GM21515 (cell line): ENCODE results near the gene HGF.
"Not testable (repeated sequence)": the region's sequence is repeated elsewhere in the genome, so short reads cannot be mapped to it uniquely, and the experiment has no call there.

Experiments
- ATAC-seq: cut with Tn5 transposase; IDR thresholded peaks from one replicate; pipeline ENCODE4 v1.9.1; 2021; ENCODE audit not compliant: unreplicated experiment

HGF gene

DNA sequence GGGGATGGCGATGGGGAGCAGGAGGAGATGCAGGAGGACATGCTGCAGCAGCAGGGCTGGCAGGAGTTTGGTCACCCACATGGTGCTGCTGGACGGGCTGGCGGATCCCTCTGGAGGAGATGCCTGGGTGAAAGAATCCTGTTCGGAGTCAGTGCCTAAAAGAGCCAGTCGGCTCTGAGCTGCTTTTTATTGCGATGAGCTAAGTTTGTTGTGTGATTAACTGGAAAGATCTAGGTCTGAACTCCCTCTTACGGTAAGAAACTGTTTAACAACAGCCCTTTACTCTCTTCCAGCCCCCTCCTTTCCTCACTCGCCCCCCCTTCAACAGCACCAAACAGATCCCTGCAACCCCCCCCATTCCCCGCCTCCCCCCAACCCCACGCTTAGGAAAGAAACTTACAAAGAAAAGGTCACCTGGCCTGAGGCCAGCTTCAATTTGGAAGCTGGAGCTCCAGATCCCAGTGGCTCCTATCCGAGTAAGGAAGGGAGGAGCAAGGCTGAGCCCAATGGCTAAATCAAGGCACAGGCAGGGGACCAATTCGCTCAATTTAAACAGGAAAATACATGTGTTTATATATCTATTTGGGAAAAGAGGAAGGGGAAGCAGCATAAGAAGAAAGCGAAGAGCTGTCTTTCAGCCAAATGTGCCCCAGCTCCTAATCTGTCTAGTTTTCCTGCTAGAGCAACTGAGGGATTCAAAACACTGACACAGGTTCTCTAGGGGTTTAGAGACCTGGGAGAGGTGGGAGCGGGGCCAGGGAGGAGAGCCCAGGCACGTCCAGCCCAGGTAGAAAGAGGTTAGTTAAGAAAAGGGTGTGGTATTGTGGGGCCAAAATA lies at the start of gene HGF:
HGF (minus strand) TSS at position 157 of the 837 bp plus-strand sequence; CDS start at position 81, 76 bp downstream.
- no peak for ATAC-seq

DNA sequence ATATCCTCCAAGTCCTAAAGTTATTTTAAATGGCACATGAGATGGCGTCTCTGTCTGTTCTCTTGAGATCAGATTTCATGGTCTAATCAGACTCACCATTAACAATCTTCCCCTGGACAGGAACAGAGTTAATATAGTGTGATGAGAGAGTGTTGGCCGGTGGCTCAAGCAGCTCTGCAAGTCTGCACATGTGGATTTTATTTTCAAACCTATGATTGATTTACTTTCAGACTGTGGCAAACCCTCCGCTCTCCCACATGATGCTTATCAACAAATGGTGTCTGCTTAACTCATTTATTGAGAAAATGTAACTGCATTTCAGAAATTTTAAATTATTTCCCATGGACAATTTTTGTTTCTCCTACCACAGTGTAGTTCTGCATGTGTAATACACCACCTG lies 46.5 kb upstream of the HGF start:
- no peak for ATAC-seq

DNA sequence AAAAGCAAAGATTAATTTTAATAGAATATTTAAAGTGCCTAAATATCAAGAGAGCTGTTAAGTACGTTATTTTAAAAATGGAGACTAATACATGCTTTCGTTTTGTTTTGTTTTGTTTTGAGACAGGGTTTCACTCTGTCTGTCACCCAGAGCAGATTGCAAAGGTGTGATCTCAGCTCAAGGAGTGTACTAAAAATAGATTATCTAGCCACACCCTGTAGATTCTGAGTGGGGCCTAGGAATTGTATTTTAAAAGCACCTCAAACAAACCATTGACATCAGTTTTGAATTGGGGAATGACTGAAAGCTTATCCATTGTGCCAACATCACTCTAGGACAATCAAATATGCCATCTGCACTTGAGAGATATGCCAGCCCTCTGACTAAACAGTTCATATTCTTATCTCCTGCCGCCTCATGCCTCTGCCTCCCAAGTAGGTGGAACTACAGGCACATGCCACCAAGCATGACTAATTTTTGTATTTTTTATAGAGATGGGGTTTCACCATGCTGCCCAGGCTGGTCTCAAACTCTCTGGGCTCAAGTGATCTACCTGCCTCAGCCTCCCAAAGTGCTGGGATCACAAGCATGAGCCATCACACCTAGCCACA lies 43.1 kb upstream of the HGF start:
- peak; percentile 63 for ATAC-seq

DNA sequence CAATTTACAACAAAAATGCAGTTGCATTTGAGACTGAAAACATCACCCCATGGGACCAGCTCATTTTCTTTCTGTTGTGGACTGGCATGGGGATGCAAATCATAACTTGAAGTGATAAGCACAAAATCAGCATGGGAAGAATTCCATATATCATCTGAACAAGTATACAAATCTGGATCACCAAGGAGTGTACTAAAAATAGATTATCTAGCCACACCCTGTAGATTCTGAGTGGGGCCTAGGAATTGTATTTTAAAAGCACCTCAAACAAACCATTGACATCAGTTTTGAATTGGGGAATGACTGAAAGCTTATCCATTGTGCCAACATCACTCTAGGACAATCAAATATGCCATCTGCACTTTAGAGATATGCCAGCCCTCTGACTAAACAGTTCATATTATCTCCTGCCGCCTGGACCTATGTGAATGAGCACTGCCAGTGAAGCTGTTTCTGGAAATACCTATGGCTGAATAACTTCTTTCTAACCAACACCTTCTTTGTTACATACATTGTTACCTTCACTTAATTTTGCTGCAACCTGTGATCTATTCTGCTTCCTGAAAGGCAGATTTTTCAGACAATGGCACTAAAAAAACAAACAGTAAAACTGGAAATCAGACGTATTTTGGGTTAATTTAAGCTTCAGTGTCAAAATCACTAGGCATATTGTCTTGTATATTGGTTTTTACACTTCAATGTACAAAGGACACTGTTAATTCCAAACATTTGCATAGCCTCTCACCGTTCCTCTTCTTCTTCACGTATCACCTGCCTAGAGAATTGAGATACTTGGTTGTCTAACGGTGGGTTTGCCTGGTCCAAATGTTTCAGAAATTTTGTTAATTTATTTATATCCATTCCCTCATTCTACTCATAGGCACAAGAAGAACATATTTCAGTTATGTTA lies 42.4 kb upstream of the HGF start:
- ATAC-seq: no peak

DNA sequence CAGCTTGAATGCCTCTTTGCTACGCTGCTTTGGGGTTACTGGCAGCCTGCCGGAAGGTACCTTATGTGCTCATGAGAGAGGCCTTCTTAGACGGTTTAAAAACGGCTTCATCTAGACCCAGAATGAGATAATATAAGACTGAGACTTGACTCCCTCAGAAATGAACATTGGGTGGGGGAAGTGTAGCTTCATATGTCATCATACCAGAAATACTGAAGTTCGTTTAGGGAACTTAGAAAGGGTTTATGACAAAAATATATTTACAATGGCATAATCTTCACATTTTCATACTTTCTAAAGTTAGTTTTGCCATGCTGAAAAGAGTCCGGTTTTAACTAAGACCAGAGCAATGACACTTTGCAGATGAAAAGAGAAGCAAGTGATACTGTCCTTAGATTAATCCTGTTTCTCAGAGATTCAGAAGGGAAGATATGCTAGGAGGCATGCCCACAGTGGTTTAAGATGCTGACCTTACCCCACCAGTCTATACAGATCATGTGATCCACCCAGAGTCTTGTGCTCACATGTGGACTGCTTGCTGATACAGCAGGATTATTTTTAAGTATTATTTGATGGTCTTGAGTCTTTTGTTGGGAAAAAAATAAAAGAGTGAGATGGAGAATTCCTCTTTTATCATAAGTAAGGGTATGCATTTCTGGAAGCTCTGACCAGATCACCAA lies 40.8 kb upstream of the HGF start:
- no peak for ATAC-seq

DNA sequence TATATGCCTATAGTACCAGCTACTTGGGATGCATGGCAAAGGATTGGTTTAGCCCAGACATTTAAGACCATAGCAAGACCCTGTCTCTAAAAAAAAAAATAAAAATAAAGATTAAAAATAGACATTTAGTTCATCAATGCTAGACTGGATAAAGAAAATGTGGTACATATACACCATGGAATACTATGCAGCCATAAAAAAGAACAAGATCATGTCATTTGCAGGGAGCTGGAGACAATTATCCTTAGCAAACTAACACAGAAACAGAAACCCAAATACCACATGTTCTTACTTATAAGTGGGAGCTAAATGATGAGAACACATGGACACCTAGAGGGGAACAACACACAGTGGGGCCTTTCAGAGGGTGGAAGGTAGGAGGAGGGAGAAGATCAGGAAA lies 38.5 kb upstream of the HGF start:
- not testable (repeated sequence) for ATAC-seq

DNA sequence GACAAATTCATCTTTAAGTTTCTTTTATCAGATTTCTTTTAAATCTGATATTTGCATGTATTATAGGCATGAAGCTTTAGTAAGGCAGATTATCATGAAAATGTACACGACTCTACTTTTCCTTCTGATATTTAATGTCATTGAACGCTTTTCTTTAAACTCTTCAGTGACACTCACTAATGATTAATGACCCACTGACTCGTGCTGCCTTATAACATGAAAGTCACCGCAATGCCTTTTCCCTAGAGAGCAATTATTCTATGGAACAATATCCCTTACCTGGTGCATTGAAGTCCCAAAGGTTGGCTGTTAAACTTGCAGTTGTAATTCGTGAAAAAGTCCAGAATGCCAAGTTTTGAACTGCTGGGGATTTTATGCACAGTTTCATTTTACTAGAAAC lies 33.4 kb upstream of the HGF start:
- no peak for ATAC-seq

DNA sequence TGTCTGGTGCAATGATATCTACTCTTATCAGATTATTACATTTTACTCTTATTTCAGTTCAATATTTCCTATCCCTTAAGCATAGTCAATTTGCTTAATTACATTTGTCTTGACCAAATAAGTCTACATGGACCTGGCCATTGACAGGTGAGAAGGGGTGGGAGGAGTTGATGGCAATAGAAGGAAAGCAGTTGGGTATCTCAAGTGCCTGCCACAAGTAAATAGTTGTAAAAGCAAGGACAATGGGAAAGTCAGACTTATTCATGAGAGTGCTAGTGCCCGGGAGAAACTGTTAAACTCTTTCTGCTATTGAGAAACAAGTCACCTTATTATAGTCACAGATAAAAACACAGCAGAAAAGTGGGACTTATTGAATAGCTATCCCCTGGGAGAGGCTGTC lies 32.4 kb upstream of the HGF start:
- no peak for ATAC-seq

DNA sequence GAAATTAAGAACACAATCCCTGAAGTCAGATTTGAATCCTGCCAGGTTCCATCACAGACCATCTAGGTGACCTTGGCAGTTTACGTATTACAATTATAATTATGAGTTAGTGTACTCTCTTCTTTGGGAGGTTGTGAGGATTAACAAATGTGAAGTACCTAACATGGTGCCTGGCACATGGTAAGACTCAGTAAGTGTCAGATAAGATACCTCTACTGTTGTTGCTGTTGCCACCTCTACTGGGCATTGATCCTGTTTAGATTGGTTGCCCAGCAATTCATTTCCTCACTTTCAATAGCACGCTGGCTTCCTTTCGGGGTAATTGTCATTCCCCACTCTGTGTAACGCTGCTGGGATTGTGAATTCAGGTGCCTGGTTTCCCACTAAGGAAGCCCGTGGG lies 31.7 kb upstream of the HGF start:
- ATAC-seq: no peak

DNA sequence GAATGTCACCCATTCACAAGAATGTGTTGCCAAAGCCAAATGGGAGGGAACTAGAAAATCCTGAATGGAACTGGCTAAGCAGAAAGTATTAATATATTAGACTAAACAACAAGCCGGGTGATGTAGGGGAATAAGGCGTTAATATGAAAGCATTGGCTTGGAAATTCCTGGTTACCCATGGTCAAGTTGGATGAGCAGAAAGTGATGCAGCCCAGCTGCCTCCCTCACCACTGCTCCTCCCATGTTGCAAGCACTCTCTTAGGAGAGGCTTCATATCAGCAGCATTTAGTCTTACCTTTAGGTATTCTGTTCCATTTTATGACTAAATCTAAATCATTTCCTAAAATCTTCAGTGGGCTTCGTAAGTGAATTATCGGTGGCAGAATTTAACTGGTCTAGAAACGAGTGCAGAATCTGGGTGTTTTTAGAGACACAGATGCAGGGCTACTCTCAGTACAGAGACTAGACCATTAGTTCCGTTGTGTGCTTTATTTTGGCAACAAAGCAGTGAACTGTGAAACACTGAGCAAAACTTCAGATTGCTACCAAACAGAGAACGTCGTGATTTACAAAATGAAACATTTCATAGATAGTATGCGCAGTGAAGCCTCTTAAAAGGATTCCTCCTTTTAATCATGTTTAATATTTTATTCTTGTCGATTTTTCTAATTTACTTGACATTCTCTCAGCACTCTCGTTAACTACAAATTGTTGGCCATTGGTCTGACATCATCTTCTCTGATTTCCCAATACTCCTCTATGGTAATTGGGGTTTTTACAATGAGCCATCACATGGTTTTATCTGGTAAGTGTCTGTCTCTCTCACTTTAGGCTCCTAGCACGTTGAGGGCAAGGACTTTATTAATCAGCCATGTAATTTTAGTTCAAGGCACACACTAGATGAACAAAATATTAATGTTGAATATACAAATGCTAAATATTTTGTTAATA lies 22.0 kb upstream of the HGF start:
- no peak for ATAC-seq

DNA sequence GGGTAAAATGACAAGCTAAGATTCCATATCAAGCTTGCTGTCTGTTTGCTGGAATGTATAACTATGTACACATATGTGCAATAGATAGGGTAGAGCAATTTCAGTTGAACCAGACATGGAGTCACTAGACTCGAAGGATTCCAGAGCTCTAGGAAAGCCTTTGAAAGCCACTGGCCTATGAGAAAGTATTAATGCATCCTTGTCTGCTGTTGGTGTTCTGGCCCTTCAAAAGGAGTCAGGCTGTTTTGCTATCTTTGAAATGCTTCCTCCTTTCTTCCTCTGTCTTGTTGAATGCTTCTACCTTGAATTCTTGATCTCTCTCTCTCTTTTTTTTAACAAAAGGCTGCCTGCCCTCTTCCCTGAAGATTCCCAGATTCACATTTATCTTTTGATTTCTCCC lies 20.8 kb upstream of the HGF start:
- no peak for ATAC-seq

DNA sequence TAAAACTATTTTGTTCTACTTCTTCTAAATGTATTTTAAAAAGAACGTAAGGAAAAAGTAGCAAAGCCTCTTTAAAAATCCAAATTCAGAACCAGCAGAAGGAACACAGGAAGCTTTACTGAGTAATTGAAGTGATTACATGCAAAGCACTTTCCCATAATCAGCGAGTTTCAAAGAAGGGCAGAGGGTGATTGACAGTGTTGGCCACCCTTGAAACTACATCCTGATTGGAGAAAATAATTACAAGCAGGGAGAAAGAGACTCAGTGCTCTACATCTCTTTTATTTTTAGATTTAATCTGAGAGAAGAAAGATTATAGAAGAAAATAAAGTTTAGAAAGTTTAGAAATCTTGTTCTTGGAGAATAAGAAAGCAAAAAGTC lies 20.3 kb upstream of the HGF start:
- ATAC-seq: no peak

DNA sequence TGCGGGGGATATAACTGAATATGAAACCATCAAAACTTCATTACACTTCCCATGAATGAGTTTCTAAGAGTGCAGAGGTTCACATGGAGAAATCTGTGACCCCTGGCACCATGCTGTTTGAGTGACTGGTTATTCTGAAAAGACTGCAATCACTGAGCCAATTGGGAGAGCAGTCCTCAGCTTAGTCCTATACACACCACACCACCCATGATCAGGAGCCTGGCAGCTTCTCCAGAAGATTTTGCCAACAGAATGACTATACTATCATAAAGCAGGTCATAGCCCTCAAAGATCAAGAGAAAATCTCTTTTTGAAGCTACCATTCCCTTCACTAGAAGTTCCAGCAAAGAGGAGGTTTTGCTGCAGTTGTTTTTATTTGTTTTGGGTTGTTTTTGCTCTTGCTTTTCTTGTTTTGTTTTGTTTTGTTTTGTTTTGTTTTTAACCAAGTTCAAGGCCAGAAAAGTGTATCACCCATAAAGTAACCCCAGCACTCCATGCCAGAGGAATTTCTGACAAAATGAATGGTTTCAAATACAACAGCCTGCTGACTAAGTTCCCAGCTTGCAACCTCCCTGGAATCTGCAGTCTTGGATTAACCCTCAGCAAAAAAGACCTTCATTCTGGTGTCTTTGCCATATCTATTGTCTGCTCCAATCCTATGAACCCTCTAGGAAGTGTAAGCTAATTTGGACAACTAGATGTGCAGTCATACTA lies 19.7 kb upstream of the HGF start:
- no peak for ATAC-seq

DNA sequence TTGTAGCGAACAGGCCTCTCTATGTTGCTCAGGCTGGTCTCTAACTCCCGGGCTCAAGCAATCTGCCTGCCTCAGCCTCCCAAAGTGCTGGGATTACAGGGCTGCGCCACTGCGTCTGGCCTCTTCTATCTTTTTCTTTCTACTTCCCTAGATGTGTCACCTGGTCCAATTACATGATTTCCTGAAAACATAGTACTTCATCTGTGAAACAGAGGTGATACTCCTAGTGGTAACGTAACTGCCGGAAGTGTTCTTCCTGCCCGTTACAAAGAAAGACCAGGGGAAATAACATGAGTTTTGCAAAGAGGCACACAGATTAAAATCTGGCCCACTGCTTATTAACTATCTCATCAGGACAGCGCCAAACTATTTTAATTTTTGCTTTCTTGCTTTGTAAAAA lies 18.4 kb upstream of the HGF start:
- ATAC-seq: no peak

DNA sequence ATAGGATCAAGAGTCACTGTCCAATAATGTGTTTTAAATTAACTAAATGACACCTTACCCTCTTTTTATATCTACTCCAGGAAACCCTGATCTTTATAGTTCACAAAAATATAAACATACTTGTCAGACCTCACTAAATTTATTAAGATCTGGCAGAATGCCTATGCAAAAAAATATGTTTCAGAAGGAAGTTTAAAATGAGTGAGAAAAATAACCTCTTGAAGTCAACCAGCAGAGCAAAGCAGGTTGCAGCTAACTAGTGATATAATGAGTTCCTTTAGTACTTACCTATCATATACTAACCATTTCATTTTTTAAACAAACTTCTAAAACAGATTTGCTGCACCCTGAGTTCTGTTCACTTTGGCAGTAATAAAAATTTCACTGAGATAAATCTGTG lies 14.0 kb upstream of the HGF start:
- ATAC-seq: no peak

DNA sequence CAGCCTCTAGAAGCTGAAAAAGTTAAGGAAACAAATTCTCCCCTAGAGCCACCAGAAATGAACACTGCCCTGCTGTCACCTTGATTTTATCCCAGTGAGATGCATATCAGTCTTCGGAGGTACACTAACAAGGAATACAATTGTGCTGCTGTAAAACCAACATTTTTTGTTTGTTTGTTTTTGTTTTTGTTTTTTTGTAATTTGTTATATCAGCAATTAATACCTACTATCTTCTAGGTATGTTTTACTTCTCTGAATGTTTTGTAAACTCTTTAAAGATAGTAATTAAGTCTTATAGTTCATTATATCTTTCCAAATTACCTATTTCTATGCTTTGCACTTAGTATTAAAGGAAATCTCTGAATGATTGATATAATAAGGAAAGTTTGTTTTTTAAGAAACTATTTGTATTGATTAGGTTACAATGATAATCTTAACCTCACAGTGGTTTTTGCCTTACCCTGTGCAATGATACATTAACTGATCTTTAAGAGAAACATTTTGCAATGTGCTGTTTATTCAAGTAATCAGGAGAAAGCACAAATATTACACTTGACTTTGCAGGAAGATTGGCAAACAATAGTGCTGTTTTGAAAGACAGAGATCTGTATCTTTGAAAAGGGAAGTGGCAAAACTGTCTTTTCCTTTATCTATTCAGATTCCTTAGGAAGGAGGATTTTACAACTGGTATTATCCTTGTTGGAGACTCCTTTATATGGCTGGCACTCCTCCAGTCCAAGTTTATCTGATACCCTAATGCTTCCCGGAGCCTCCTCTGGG lies 11.3 kb upstream of the HGF start:
- ATAC-seq: no peak

DNA sequence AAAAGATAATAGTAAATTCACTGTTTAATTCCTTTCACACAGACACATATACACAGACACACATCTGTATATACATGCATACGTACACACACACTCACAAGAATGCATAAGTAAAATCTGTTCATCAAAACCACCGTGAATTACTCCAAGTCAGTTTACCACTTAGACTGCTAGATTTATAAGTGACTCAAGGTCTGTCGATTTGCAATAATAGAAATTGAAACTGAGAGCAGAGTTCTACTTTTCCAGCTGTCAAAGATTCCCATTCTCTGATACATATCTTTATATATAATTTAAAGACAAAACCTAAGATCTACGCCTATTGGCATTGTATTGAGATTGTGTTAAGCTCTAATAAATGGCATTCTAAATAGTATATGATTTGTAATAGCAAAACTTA lies 9.9 kb upstream of the HGF start:
- ATAC-seq: no peak

DNA sequence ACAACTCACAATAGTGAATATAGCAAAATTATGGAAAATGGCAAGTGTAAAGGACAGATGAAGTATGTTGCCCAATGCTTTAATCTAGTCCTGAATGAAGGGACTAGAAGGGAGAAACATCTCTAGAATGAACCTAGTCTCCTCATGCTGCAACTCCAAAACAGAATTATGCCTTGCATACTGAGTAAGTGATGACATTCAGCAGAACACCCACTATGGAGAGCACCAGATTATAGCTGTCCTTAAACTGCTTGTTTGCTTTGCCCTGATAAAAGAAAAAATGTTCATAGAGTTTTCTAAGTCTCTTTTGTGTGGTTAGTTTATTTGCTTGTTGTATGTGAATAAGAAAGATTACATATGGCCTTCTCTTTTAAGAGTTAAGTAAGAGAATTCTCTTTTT lies 7.8 kb upstream of the HGF start:
- ATAC-seq: no peak
